Activated CD4-positive, alpha-beta T cell treated with anti-CD3 and anti-CD28 coated beads for 36 hours (primary cell): Measurements from ENCODE around the gene GTSF1L. TPM values are rescaled to one million over a fixed set of nuclear protein-coding genes. Genes with fewer than 3 reads are reported as not detected.

Experiments used
- total RNA-seq, 2 experiments: library from RNA; stranded (reverse); gene quantifications; one replicate each; pipeline ENCODE4 v1.2.3, GENCODE V29; 2021

GTSF1L gene
- total RNA-seq, 2 experiments from 2014 or later, result 0.23 TPM; not detected in 1

Other genes with a start within 250 kb of the GTSF1L start
- gene L3MBTL1, start 219.3 kb downstream of the GTSF1L start, total RNA-seq, result 1 to 10 TPM; 6.5 to 8.0 TPM
- gene SGK2, start 168.0 kb downstream of the GTSF1L start, total RNA-seq, result under 1 TPM; 0.27 to 0.65 TPM
- gene IFT52, start 136.1 kb downstream of the GTSF1L start, total RNA-seq, result 10 to 100 TPM; 14.0 to 14.1 TPM
- 100 to 1,000 TPM in 1 of 2 experiments, 10 to 100 TPM in 1; 99.8 to 113 TPM for gene MYBL2, start 59.9 kb downstream of the GTSF1L start, total RNA-seq
- gene TOX2, start 187.8 kb upstream of the GTSF1L start, total RNA-seq, result 1 to 10 TPM; 1.6 to 3.0 TPM